ENCODE measurements around the gene CNN1.

GRCh38 chr19:11499890-11500420, 38.7 kb upstream of the CNN1 start:
- TF ChIP-seq POLR2A (IDR thresholded peaks at IDR 0.05; ENCODE audit: low read depth, low read length) (no peak), SPI1 (IDR thresholded peaks at IDR 0.05; ENCODE audit: low read depth, low read length) (no peak), POLR2AphosphoS5 (IDR thresholded peaks at IDR 0.05; ENCODE audit: low read depth, low read length) (no peak), TAF1 (IDR thresholded peaks at IDR 0.05; ENCODE audit: low read depth, low read length) (no peak), POU2F2 (IDR thresholded peaks at IDR 0.05; ENCODE audit: low read depth, low read length) (no peak)
